HL-60 (cell line): ENCODE measurements around the gene HDAC9.

Experiments
- DNase-seq, 2 experiments: peaks; one replicate each; pipeline ENCODE4 v3.0.0-alpha.2; 2010 to 2020; ENCODE audit warnings: low read depth in 1 of 2, low spot score in 1 of 2
- H3K27ac ChIP-seq: fragments of 250-450 bp; sonication (Bioruptor Pico); replicated peaks from 2 replicates; pipeline ENCODE4 v1.5.1; 2020; ENCODE audit warnings: mild to moderate bottlenecking, moderate library complexity
- H3K27me3 ChIP-seq: fragments of 250-450 bp; sonication (Bioruptor Pico); 2 replicates; pipeline ENCODE4 v1.5.1; 2021; ENCODE audit warnings: mild to moderate bottlenecking, moderate library complexity; ENCODE audit not compliant: insufficient read depth, poor library complexity, severe bottlenecking
- H3K4me3 ChIP-seq: replicated peaks from 2 replicates; pipeline ENCODE4 v1.5.1; 2011; ENCODE audit warnings: mild to moderate bottlenecking, control low read depth, low read length; ENCODE audit not compliant: insufficient read depth
- GABPA ChIP-seq: IDR thresholded peaks from 2 replicates; pipeline ENCODE4 v1.6.1; 2012; ENCODE audit warnings: low read depth
- POLR2AphosphoS5 ChIP-seq: IDR thresholded peaks from 2 replicates; pipeline ENCODE4 v1.6.1; 2012; ENCODE audit warnings: low read depth
- SPI1 ChIP-seq: IDR thresholded peaks from 2 replicates; pipeline ENCODE4 v1.6.1; 2012; ENCODE audit warnings: low read depth, mild to moderate bottlenecking, borderline replicate concordance
- TF ChIP-seq, protein P1 (sequence below): IDR thresholded peaks from 2 replicates; pipeline ENCODE4 v1.6.1; 2012; ENCODE audit warnings: low read depth; ENCODE audit not compliant: insufficient replicate concordance
- TF ChIP-seq, protein P2 (sequence below): IDR thresholded peaks from one replicate; pipeline ENCODE4 v1.5.1; 2011; ENCODE audit warnings: low read length, control low read depth, inconsistent platforms; ENCODE audit not compliant: insufficient read depth

The HDAC9 gene

DNA sequence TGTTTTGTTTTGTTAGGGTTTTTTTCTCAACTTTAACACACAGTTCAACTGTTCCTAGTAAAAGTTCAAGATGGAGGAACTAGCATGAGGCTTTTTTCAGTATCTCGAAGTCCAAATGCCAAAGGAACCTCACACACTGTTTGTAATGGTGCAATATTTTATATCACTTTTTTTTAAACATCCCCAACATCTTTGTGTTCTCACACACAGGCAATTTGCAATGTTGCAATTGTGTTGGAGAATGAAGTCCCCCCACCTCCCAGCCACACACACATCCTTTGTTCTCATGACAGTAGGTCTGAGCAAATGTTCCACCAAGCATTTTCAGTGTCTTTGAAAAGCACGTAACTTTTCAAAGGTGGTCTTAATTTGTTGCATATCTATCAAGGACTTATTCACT lies 501.0 kb downstream of the HDAC9 start:
- Histone ChIP-seq H3K27ac (no peak overlapping the region), H3K4me3 (no peak overlapping the region), H3K27me3 (no peaks in the 10 kb centered on the region)
- no peak for DNase-seq
- no peak for TF ChIP-seq GABPA
- TF ChIP-seq, protein P1, sequence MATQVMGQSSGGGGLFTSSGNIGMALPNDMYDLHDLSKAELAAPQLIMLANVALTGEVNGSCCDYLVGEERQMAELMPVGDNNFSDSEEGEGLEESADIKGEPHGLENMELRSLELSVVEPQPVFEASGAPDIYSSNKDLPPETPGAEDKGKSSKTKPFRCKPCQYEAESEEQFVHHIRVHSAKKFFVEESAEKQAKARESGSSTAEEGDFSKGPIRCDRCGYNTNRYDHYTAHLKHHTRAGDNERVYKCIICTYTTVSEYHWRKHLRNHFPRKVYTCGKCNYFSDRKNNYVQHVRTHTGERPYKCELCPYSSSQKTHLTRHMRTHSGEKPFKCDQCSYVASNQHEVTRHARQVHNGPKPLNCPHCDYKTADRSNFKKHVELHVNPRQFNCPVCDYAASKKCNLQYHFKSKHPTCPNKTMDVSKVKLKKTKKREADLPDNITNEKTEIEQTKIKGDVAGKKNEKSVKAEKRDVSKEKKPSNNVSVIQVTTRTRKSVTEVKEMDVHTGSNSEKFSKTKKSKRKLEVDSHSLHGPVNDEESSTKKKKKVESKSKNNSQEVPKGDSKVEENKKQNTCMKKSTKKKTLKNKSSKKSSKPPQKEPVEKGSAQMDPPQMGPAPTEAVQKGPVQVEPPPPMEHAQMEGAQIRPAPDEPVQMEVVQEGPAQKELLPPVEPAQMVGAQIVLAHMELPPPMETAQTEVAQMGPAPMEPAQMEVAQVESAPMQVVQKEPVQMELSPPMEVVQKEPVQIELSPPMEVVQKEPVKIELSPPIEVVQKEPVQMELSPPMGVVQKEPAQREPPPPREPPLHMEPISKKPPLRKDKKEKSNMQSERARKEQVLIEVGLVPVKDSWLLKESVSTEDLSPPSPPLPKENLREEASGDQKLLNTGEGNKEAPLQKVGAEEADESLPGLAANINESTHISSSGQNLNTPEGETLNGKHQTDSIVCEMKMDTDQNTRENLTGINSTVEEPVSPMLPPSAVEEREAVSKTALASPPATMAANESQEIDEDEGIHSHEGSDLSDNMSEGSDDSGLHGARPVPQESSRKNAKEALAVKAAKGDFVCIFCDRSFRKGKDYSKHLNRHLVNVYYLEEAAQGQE = no peak
- TF ChIP-seq POLR2AphosphoS5 = no peak
- TF ChIP-seq, protein P2, sequence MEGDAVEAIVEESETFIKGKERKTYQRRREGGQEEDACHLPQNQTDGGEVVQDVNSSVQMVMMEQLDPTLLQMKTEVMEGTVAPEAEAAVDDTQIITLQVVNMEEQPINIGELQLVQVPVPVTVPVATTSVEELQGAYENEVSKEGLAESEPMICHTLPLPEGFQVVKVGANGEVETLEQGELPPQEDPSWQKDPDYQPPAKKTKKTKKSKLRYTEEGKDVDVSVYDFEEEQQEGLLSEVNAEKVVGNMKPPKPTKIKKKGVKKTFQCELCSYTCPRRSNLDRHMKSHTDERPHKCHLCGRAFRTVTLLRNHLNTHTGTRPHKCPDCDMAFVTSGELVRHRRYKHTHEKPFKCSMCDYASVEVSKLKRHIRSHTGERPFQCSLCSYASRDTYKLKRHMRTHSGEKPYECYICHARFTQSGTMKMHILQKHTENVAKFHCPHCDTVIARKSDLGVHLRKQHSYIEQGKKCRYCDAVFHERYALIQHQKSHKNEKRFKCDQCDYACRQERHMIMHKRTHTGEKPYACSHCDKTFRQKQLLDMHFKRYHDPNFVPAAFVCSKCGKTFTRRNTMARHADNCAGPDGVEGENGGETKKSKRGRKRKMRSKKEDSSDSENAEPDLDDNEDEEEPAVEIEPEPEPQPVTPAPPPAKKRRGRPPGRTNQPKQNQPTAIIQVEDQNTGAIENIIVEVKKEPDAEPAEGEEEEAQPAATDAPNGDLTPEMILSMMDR = no peak
- no peak for TF ChIP-seq SPI1

DNA sequence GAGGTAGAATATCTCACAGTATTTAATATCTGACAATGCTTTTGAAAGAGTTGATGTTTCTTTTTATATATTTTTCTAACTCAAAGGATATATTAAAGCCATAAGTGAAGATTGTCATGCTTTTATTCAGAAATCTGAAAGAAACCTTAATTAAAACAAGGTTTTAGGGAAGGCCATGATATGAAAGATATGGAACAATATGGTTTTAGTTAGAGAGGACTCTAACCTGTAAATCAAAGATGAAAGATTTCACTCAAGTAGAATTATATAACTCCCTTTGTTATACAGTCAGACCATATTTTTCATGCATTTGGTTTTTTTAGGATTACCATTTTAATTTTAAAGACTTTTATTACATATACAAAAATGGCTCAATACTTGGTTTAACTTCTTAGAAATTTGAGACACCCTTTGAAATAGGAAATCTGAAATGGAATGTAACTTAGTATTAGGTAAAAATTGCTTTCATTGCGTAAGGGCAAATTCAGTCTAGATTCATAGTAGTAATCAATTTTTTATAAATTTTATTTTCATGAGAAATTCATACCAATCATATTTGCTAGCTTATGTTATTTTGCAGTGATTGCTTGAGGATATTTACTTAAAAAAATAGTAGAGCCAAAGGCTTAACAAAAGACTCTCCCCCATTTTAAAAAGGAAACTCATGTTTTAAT lies 502.1 kb downstream of the HDAC9 start:
- DNase-seq = no peak
- Histone ChIP-seq H3K27ac (no peak overlapping the region), H3K27me3 (no peaks in the 10 kb centered on the region), H3K4me3 (no peak overlapping the region)
- TF ChIP-seq GABPA = no peak
- TF ChIP-seq SPI1 = no peak
- no peak for TF ChIP-seq POLR2AphosphoS5
- TF ChIP-seq, protein P1 = no peak
- TF ChIP-seq, protein P2 = no peak

DNA sequence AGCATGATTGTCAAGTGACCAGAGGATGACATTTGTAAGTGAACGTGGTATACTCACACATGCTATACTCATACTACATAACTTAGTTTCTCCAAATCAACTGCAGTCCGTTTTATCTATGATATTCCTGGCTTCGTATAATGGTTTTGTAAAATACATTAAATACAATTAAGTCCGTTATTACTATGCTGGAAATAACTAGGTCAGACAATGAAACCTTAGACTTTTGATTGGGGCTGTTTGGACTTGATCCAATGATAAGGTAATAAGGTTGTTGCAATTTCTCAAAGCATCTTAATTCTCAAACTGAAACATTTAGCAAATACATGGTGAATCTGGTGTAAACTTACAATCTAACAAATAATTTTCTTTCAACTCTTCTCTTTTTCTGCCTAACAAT lies 504.9 kb downstream of the HDAC9 start:
- Histone ChIP-seq H3K27me3 (no peaks in the 10 kb centered on the region), H3K27ac (no peak overlapping the region), H3K4me3 (no peak overlapping the region)
- no peak for TF ChIP-seq GABPA
- TF ChIP-seq, protein P1 = no peak
- DNase-seq = no peak
